ENCODE results near the gene KCNF1.

DNA sequence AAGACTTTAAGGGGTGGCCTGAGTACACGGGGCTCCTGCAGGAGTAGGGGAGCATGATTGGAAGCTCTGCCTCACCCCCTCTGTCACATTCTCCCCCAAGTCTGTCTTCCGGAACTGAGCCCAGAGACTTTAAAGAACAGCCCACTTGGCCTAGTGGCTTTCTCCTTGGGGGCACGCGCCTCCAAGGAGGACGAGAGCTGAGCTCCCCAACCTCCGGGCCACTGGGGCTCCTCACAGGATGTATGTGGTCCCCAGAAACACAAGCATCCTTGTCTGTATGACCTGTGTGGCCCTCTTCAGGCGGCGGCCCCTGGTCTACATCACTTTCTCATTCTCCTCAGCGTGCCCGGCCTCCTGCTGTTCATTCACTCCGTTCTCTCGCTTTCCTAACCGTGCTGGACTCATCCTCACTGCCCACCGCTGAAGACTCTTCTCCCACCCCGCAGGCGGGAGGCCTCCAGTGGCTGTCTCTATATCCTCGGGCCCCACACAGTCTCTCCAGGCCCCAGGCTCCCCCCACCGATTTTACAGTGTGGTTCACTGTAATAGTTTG lies 23.7 kb downstream of the KCNF1 start:
- TF ChIP-seq EZH2 (IDR thresholded peaks at IDR 0.05; ENCODE audit: insufficient read depth, poor library complexity, severe bottlenecking) (no peak), EZH2phosphoT487 (IDR thresholded peaks at IDR 0.05; ENCODE audit: insufficient read depth, low read depth) (no peak)

Data from GM23248 (cell line).